Posterior cingulate gyrus (tissue), 11 donors: ENCODE measurements around the gene FKBP6.
"Not testable (repeated sequence)": the region's sequence is repeated elsewhere in the genome, so short reads cannot be mapped to it uniquely, and the experiment has no call there.

Experiments used
- DNase-seq, 10 donors: peaks; one replicate each; pipeline versions ENCODE4 v3.0.0 to v3.0.0-alpha.2; 2020 to 2021; ENCODE audit warnings: mixed read lengths in 3 of 10
- intact Hi-C: fragments of 100-400 bp; cut with DNase I; formaldehyde crosslinking; loops from one replicate; pipeline ENCODE4 v1.15.1; 2023

The FKBP6 gene

DNA sequence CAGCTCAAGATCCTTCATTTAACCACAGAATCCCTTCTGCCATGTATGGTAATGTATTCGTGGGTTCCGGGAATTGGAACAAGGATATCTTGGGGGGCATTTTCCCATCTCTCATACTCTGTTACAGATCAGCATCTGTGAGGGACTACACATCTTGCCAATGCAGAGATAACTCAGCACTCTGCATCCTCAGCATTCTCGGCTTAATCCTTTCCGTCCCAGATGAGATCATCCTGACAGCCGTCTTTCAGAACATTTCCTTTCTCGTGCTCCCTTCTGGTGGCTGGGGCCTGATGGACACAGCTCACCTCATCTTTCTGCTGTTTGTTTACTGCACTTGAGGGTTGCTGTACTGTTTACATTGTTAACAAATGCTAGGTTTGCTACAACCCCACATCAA is 25.3 kb downstream of the FKBP6 start:
- intact Hi-C loops, result no loop called here
- DNase-seq, result no peak

DNA sequence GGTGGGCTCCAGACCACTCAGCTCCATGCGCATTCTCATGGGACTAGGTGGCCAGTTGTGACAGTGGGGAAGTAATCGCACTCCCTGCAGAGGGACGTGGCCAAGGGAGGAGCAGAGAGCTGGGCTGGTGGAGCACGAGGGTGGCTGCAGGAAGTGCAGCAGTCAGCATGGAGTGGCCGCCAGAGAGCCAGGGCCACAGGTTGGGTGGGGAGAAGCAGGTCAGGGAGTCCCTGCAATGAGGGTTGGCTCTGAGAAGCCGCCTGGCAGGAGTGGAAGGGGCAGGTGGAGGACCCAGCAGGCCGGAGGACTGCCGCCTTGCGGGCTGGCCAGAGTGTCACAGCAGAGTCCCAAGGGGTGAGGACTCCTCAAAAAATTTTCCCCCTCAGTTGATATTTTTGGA is 26.2 kb downstream of the FKBP6 start:
- intact Hi-C loops, result no loop called here
- DNase-seq, result peak in 1 of 10 donors; percentile 62

DNA sequence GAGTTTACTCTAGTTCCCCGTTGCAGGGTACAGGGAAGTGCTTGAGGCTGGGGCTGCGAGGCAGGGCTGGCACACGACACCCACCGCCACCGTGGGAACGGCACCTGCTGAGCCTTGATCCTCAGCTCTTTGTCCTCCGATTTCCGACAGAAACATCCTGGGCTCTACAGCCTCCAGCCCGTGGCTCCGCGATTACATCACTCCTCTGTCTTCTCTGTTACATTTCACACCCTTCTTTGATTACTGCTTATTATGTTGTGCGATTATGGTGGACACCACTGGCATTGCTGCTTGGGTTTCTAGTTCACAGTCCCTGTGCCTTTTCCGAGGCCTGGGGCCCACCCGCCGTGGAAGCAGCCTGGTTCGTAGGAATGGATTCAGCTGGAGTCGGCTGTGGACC is 26.9 kb downstream of the FKBP6 start:
- DNase-seq, result peak in 1 of 10 donors; percentile 50
- intact Hi-C loops, result no loop called here

DNA sequence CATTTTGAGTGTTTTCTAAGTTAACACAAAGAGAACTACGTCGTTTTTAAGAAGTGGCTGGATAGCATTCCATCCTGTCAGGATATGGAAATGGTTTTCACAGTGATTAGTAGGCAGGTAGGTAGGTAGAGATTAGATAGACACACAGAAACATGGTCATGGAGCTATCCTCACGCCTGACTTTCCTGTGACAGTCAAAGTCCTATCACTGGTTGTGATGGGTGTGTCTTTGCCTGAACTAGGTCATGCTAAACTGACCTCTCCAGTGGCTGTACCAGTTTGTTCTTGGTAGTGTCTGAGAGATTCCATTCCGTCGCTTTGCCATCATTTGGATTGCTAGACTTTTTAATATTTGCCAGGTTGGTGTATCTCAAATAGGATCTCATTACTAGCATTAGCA is 28.2 kb downstream of the FKBP6 start:
- intact Hi-C loops, result no loop called here

DNA sequence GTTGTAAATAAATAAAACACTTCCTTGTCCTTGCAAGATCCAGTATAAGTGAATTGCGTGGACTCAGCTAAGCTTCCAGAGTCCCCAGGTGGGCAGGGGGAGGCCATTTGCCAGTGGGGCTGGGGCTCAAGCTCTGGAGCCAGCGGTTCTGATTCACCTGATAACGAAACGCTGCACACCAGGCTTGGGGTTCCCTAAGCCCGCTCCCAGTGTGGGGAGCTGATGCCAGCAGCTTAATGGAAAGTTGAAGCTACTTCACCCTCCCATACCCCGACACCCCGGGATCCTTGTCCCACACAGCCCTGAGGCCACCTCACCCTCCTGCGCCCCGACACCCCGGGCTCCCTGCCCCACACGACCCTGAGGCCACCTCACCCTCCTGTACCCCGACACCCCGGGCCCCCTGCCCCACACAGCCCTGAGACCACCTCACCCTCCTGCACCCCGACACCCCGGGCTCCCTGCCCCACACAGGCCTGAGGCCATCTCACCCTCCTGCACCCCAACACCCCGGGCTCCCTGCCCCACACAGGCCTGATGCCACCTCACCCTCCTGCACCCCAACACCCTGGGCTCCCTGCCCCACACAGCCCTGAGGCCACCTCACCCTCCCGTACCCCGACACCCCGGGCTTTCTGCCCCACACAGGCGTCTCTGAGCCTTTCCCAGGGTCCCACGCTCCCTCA is 30.8 kb downstream of the FKBP6 start:
- peak in 2 of 10 donors; percentile 54 to 72 for DNase-seq
- intact Hi-C loops, result no loop called here

More for the DNA sequence above, 28.2 kb downstream of the FKBP6 start:
- DNase-seq, result no peak

DNA sequence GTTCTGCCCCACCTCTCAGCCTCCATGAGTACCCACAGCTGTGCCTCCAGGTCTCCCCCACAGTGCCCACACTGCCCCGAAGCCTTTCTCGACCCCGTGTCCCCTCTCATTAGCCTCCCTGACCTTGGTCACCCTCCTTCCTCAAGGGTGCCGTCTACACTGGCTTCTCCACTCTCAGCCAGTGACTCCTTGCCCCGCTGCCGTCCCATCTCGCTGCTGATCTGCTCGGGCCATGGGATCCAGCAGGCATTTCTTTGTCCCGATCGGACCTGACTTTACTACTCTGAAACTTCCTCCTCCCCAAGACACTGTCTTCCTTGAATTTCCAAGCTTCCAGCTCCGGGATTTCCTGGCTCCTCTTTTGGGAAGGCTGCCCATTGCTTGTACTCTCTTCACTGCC is 31.3 kb downstream of the FKBP6 start:
- DNase-seq, result peak in 2 of 10 donors; percentile 63 to 76
- intact Hi-C loops, result no loop called here

DNA sequence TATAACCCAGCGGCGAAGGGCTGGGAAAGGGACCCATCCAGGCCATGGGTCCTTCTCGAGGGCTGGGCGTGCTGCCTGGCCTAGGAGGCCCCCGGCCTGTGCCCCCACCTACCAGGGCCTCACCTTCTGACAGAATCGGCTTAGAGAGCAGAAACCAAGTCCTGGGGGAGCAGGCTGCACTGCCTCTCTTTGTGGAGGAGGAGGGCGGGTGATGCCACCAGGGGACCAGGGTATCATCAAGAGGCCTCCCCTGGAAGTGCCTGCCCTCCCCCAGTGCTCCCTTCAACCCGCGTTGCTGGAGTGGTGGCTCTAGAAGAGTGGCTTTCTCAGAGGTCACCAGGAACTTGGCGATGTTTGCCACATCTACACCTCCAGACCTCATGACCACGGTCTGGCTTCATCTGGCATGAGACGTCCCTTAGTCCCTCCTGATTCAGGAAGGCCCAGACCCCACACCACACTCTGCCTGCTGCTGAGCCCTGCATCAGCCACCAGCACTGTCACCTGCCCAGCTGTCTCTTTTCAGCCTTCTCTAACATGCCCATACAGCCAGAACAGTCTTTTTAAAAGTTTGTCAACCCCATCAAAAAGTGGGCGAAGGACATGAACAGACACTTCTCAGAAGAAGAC is 31.9 kb downstream of the FKBP6 start:
- intact Hi-C loops, result no loop called here
- peak in 2 of 10 donors; percentile 67 to 76 for DNase-seq

DNA sequence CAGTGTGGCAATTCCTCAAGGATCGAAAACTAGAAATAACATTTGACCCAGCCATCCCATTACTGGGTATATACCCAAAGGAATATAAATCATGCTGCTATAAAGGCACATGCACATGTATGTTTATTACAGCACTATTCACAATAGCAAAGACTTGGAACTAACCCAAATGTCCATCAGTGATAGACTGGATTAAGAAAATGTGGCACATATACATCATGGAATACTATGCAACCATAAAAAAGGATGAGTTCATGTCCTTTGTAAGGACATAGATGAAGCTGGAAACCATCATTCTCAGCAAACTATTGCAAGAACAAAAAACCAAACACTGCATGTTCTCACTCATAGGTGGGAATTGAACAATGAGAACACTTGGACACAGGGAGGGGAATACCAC is 32.6 kb downstream of the FKBP6 start:
- intact Hi-C loops, DNase-seq: not testable (repeated sequence)

DNA sequence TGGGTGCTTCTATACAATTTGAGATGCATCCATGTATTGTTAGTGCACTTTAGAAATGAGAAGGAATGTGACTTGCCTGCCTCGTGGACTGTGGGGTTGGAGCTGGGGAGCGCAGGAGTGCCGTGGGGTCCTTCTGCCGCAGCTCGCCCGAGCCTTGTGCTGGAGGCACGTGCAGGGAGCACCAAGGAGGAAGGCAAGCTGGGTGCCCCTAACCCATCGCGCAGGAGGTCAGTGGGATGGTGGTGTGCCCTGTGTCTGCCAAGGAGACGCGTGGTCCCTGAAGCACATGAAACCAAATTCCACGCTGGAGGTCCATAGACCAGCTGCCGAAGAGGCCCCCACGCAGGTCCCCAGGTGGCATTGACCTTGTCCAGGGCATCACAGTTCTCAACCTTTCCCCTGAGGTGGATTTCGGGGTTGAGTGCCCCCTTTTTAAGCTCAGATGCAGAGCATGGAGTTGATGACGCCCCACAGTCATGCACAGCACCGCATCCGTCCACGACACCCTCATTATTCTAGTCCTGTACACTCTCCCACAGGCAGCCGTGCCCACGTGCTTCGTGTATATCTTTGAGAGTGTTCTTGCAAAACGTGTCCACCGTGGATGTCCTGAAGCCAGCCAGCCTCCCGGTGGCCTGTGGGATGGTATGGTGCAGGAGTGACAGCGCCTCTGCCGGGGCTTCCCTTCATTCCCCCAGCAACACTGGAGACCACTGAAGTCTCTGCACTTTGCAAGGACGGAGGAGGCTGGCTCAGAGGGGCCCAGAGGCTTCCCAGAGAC is 35.5 kb downstream of the FKBP6 start:
- intact Hi-C loops, result no loop called here
- DNase-seq, result peak in 2 of 10 donors; percentile 68 to 74

DNA sequence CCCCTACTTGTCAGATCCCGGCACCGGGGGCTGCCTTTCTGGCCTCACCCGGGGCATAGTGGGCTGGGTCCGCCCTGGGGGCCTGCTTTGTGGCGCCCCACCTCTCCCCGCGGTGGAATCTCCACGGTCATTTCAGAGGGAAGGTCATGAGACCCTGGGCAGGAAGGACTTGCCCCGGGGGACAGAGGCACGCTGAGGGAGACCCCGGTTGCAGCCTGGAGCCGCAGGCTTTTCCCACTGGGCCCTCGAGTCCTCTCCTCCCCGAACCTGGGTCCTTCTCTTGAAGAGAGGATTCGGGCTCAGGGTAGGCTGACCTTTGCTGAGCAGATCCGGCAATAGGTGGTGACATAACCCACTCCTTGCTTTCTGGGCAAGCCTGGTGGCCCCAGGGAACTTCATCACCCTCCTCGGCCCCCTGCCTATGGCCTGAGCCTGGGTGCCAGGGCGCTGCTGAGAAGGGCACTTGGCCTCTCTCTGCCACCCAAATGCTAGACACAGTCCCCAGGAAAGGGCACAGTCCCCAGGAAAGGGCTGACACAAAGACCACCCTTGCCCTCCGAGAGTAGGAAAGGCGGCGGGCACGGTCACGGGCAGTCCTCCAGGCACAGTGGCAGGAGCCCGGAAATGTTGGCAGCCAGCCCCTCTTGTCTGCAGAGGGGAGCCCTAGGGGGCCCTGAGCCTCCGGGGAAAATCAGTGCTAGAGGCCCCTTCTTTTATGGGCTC is 36.2 kb downstream of the FKBP6 start:
- intact Hi-C loops, result no loop called here
- DNase-seq, result peak in 3 of 10 donors; percentile 30 to 85 (median 79)

DNA sequence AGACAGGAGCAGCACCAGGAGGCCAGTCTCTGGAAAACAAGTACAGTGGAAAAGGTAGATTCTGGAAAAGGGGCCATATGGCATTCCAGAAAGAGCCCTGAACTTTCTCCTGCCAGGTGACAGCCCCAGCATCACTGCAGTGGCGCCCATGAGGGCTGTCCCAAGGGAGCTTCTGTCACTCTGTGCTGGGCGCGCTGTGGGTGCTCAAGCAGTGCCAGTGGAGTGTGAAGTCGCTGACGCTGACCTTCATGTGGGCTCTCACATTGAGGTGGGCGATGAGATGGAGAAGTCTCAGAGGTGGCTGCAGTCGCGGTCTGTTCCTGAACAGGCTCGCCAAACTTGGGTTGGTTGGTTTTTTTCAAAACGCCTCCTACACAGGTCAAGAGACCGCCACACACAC is 38.2 kb downstream of the FKBP6 start:
- intact Hi-C loops, result no loop called here

DNA sequence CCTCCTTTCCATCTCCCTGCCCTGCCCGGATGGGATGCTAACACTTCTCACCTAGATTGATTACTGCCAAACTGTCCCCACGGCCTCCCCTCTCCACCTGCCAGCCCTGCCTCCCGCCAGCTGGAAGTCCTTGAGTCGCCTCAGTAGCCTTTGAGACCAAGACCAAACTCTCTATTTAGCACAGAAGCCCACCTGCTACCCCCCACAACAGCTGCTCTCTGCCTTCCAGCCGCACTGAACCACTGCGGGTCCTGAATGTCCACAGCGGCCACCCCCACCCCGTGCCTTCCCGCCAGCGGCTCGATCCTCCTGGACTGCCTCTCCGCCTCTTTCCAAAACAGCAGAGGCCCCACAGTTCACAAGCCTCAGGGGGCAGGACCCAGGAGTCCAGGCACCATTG is 39.0 kb downstream of the FKBP6 start:
- intact Hi-C loops, result no loop called here
- peak in 1 of 10 donors; percentile 75 for DNase-seq

More for the DNA sequence above, 38.2 kb downstream of the FKBP6 start:
- peak in 2 of 10 donors; percentile 49 to 55 for DNase-seq

DNA sequence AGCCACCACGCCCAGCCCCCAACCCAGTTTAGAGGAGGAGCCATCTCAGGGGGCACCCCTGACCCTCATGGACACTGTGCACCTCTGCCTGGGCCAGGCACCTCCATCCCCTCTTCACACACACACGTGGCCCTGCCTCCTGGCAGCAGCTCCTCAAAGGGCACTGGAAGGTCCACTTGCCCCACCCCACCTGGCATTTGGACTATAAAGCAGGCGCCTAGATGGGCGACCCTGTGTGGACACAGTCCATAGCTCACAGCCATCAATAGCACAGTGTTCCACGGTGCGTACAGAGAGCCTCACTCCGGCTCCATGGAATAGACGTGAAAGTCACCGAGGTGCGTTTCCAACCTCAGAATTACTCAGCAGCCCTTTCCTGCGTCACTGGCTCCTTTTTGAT is 41.0 kb downstream of the FKBP6 start:
- intact Hi-C loops, result no loop called here
- DNase-seq, result peak in 1 of 10 donors; percentile 48

DNA sequence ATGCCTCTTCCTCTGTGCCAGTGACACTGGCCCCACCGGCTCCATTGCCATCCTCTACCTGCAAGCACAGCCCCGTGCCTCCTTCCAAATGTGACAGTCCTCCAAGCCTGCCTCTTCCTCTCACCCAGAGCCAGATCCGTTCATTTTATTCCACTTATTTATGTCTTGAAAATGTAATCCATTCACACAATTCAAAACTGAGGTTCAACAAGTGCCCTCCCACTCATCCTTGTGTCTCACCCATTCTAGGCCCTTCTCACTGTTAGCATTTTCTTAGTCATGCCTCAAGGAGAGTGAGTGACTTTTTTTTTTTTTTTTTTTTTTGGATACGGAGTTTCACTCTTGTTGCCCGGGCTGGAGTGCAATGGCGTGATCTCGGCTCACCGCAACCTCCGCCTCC is 41.7 kb downstream of the FKBP6 start:
- intact Hi-C loops, result no loop called here

DNA sequence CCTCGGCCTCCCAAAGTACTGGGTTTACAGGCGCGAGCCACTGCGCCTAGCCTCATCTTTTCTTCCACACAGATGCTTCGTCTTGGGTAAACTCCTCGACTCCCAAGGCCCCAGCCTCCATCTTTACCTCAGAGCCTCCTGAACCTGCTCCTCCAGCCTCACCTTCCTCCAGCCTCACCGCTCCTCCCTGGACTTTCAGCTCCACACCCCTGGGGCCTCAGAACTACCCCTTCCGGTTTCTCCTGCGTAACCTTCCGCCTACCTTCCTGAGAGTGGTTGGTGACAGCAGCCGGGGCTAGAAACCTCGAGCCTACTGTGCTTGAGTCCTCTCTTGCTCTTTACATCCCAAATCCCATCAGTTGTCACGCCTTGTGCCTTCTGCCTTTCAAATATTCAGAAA is 45.8 kb downstream of the FKBP6 start:
- intact Hi-C loops, result no loop called here
- peak in 1 of 10 donors; percentile 51 for DNase-seq

More for the DNA sequence above, 41.7 kb downstream of the FKBP6 start:
- peak in 2 of 10 donors; percentile 22 to 24 for DNase-seq

DNA sequence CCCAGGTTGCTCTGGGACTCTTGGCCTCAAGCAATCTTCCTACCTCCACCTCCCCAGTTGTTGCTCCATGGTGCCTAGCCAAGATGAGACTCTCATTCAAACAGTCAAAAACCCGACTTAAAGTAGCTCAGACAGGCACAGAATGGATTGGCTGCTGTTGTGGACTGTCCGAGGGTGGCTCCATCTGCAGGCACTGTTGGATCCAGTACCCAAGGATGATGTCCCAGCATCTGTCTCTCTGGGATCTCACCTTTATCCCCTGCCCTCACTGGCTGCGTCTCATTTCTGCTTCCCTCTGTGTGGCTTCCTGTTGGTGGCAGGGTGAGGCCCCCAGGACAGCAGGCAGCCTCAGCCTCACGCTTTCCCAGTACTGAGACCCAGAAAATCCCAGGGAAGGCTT is 48.3 kb downstream of the FKBP6 start:
- DNase-seq, result peak in 2 of 10 donors; percentile 23 to 24

DNA sequence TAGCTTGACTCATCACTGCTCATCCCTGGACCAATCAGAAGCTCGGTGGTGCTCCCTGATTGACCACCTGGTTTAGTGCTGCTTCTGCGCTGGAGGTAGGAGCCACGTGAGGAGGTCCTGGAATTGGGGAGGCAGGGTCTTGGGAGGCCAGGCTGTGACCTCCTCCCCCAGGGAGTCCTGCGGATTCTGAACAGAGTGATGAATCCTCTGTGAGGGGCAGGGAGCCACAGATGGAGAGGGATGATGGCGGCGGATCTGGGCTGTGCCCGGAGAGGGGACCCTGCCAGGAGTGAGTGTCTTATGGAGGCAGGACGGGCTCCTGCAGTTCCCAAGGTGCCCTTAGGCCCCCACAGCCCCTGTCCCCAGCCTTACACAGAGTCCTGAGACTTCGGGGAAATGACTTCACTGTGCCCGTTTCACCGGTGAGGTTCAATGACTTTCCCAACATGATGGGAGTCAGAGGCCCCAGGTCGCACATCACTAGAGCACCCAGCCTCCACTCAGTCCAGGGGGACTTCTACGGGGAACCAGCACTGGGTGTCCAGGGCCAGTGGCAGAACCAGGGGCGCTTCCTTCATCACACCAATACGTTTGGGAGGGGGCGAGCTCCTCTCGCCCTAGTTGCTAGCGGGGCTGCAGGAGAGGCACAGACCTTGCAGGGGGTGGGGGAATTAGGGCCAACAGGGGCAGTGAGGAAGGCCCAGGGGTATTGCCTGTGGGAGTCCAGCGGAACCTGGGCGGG is 48.9 kb downstream of the FKBP6 start:
- peak in 2 of 10 donors; percentile 55 to 61 for DNase-seq
- intact Hi-C loops, result no loop called here

More for the DNA sequence above, 48.3 kb downstream of the FKBP6 start:
- intact Hi-C loops, result not testable (repeated sequence)

DNA sequence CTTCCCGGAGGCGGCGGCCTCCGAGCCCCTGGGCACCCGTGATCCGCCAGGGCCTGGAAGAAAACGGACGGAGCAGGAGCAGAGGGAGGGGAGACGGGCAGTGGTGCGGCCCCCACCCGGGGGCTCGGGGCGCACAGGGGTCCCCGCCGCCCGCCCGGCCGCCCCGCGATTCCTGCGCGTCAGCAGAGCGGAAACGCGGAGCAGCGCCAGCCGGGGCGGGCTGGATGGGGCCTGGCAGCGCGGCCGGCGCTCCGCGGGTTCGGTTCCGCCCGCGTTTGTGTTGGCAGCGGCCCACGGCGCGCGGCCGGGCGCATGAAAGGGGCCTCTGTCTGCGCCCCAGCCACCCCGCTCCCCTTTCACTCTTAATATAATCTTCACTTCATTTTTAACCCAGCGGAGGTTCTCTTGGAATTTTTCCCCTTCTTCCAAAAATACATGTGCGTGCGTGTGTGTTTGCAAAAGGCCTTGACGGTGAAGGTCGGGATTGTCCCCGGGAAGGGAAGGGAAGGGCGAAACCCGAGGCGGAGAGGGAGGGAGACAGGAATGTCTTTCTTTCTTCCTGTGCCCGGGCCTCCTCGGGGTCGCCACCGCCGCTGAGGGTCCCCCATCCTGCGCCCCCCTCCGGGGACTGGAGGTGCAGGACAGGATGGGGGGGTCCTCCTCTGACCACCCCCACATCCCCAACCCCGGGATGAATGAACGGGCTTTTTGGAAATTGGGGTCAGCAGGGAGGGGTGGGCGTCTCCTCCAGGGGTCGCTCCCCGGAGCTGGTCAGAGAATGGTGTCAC is 49.6 kb downstream of the FKBP6 start:
- intact Hi-C loops, result not testable (repeated sequence)
- DNase-seq, result peak in 2 of 10 donors; percentile 55 to 66

DNA sequence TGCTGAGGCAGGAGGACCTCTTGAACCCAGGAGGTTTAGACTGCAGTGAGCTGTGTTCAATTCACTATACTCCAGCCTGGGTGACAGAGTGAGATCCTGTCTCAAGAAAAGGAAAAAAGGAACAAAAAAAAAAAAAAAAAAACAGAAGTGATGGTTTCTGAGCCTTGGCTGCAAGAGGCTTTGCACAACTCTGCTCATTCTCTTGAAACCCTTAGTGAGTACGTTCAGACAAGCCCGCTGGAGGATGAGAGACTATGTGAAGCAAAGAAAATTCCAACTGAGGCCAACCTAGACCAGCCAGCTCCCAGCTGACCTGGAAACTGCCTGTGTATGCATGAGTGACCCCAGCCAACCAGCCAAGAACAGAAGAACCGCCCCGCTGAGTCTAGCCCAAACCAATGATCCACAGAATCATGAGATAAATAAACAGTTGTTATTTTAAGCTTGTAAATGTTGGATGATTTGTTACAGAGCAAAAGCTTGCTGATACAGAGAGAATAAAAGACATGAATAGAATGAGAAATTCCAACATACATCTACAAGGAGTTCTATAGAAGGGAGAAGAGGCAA is 55.1 kb downstream of the FKBP6 start:
- DNase-seq, result peak in 2 of 10 donors; percentile 2 to 5
- intact Hi-C loops, result no loop called here
